Measurements from ENCODE around the gene PMM1.
"Not testable (repeated sequence)": the region's sequence is repeated elsewhere in the genome, so short reads cannot be mapped to it uniquely, and the experiment has no call there.

Gene PMM1

GRCh38 chr22:41589391-41590241 lies at the start of gene PMM1:
Gene PMM1 (minus strand): TSS chr22:41589840. CDS start chr22:41589805, 35 bp downstream.
- H3K4me3 ChIP-seq (ENCODE audit: low read length), result peak within 1 kb of the TSS; percentile 98
- H3K4me1 ChIP-seq (ENCODE audit: control insufficient read depth, insufficient read depth, low read length), result peaks cover 16% of the 10 kb centered on the region
- H3K27me3 ChIP-seq (replicated peaks; ENCODE audit: control insufficient read depth, insufficient read depth, low read length), result no peaks in the 10 kb centered on the region
- H3K9ac ChIP-seq (ENCODE audit: low read length), result peak within 1 kb of the TSS; percentile 95
- peak; percentile 100 for DNase-seq (ENCODE audit: low read depth)
- H3K36me3 ChIP-seq (ENCODE audit: control insufficient read depth, insufficient read depth, low read length, severe bottlenecking), result peaks cover 6% of the 10 kb centered on the region
- no peaks in the 10 kb centered on the region for H3K9me3 ChIP-seq (ENCODE audit: control insufficient read depth, low read length)

DNA sequence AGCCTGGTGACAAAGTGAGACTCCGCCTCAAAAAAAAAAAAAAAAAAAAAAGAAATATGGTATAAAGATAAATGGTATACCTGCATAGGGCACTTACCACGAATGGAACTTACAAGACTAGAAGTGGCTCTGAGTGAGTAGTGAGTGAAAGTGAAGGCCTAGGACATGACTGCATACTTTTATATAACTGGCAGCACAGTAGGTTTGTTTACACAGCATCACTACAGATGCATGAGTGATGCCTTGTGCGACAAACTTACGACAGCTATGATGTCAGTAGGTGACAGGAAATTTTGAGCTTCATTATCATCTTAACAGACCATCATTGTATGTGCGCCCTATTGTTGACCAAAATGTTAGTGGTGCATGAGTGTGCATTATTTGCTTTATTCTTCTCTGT lies 49.1 kb upstream of the PMM1 start:
- Histone ChIP-seq H3K27me3 (replicated peaks; ENCODE audit: control insufficient read depth, insufficient read depth, low read length) (no peaks in the 10 kb centered on the region), H3K9ac (ENCODE audit: low read length) (no peak overlapping the region), H3K36me3 (ENCODE audit: control insufficient read depth, insufficient read depth, low read length, severe bottlenecking) (peaks cover 92% of the 10 kb centered on the region), H3K4me1 (ENCODE audit: control insufficient read depth, insufficient read depth, low read length) (peaks cover 10% of the 10 kb centered on the region), H3K9me3 (ENCODE audit: control insufficient read depth, low read length) (no peaks in the 10 kb centered on the region), H3K4me3 (ENCODE audit: low read length) (no peak overlapping the region)
- DNase-seq (ENCODE audit: low read depth), result no peak

DNA sequence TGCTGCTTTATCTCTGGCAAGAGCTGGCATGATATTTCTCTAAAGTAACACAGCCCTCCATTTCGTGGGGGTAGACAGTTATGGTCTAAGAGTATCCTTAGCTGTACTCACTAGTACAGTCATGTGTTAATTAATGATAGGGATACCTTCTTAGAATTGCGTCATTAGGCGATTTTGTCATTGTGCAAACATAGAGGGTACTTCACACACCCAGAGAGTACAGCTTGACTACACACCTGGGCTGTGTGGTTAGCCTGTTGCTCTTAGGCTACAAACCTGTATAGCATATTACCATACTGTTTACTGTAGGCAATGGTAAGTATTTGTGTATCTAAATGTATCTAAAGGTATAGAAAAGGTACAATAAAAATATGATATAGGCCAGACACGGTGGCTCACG lies 48.5 kb upstream of the PMM1 start:
- no peak for DNase-seq (ENCODE audit: low read depth)

GRCh38 chr22:41637623-41638022 lies 48.0 kb upstream of the PMM1 start:
- not testable (repeated sequence) for H3K27me3 ChIP-seq (replicated peaks; ENCODE audit: control insufficient read depth, insufficient read depth, low read length); H3K9ac ChIP-seq (ENCODE audit: low read length); DNase-seq (ENCODE audit: low read depth); H3K9me3 ChIP-seq (ENCODE audit: control insufficient read depth, low read length); H3K4me1 ChIP-seq (ENCODE audit: control insufficient read depth, insufficient read depth, low read length); H3K4me3 ChIP-seq (ENCODE audit: low read length)
- H3K36me3 ChIP-seq (ENCODE audit: control insufficient read depth, insufficient read depth, low read length, severe bottlenecking), result peaks cover 91% of the 10 kb centered on the region

More for the DNA sequence above, 48.5 kb upstream of the PMM1 start:
- peaks cover 93% of the 10 kb centered on the region for H3K36me3 ChIP-seq (ENCODE audit: control insufficient read depth, insufficient read depth, low read length, severe bottlenecking)
- no peak overlapping the region for H3K9ac ChIP-seq (ENCODE audit: low read length)
- no peaks in the 10 kb centered on the region for H3K9me3 ChIP-seq (ENCODE audit: control insufficient read depth, low read length)
- no peaks in the 10 kb centered on the region for H3K27me3 ChIP-seq (replicated peaks; ENCODE audit: control insufficient read depth, insufficient read depth, low read length)
- H3K4me3 ChIP-seq (ENCODE audit: low read length), result no peak overlapping the region
- peaks cover 10% of the 10 kb centered on the region for H3K4me1 ChIP-seq (ENCODE audit: control insufficient read depth, insufficient read depth, low read length)

DNA sequence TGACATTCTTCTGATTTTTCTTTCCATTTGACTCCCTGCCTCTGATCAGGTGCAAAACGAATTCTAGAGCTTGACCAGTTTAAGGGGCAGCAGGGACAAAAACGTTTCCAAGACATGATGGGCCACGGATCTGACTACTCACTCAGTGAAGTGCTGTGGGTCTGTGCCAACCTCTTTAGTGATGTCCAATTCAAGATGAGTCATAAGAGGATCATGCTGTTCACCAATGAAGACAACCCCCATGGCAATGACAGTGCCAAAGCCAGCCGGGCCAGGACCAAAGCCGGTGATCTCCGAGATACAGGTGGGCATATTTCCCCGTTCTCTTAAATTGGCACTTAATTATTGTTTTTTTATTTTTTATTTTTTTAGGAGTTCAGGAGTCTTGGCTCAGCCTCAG lies 46.8 kb upstream of the PMM1 start:
- H3K27me3 ChIP-seq (replicated peaks; ENCODE audit: control insufficient read depth, insufficient read depth, low read length), result no peaks in the 10 kb centered on the region
- peaks cover 88% of the 10 kb centered on the region for H3K36me3 ChIP-seq (ENCODE audit: control insufficient read depth, insufficient read depth, low read length, severe bottlenecking)
- DNase-seq (ENCODE audit: low read depth), result peak; percentile 39
- peaks cover 10% of the 10 kb centered on the region for H3K4me1 ChIP-seq (ENCODE audit: control insufficient read depth, insufficient read depth, low read length)
- H3K9me3 ChIP-seq (ENCODE audit: control insufficient read depth, low read length), result no peaks in the 10 kb centered on the region
- no peak overlapping the region for H3K9ac ChIP-seq (ENCODE audit: low read length)
- H3K4me3 ChIP-seq (ENCODE audit: low read length), result no peak overlapping the region

DNA sequence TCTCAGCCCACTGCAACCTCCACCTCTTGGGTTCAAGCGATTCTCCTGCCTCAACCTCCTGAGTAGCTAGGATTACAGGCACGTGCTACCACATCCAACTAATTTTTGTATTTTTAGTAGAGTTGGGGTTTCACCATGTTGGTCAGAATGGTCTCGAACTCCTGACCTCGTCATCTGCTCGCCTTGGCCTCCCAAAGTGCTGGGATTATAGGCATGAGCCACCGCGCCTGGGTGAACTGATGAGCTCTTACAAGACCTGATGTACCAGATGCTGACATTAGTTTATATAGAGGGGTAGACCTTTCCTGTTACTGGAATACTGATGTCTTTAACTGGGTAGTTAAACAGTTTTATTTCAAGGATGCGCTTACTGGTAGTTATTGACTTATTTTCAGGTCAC lies 45.0 kb upstream of the PMM1 start:
- H3K4me1 ChIP-seq (ENCODE audit: control insufficient read depth, insufficient read depth, low read length); H3K9ac ChIP-seq (ENCODE audit: low read length); H3K9me3 ChIP-seq (ENCODE audit: control insufficient read depth, low read length); H3K4me3 ChIP-seq (ENCODE audit: low read length); DNase-seq (ENCODE audit: low read depth); H3K27me3 ChIP-seq (replicated peaks; ENCODE audit: control insufficient read depth, insufficient read depth, low read length): not testable (repeated sequence)
- peaks cover 76% of the 10 kb centered on the region for H3K36me3 ChIP-seq (ENCODE audit: control insufficient read depth, insufficient read depth, low read length, severe bottlenecking)

- not testable (repeated sequence) for H3K27me3 ChIP-seq (replicated peaks; ENCODE audit: control insufficient read depth, insufficient read depth, low read length); H3K9ac ChIP-seq (ENCODE audit: low read length); DNase-seq (ENCODE audit: low read depth); H3K4me1 ChIP-seq (ENCODE audit: control insufficient read depth, insufficient read depth, low read length); H3K9me3 ChIP-seq (ENCODE audit: control insufficient read depth, low read length); H3K4me3 ChIP-seq (ENCODE audit: low read length)
- peaks cover 76% of the 10 kb centered on the region for H3K36me3 ChIP-seq (ENCODE audit: control insufficient read depth, insufficient read depth, low read length, severe bottlenecking)
These were observed 42.0 kb upstream of the PMM1 start for GRCh38 chr22:41631615-41632014.

DNA sequence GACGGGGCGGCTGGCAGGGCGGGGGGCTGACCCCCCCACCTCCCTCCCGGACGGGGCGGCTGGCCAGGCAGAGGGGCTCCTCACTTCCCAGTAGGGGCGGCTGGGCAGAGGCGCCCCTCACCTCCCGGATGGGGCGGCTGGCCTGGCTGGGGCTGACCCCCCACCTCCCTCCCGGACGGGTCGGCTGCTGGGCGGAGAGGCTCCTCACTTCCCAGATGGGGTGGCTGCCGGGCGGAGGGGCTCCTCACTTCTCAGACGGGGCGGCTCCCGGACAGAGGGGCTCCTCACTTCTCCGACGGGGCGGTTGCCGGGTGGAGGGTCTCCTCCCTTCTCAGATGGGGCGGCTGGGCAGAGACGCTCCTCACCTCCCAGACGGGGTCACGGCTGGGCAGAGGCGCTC lies 41.5 kb upstream of the PMM1 start:
- not testable (repeated sequence) for H3K9me3 ChIP-seq (ENCODE audit: control insufficient read depth, low read length); DNase-seq (ENCODE audit: low read depth); H3K9ac ChIP-seq (ENCODE audit: low read length); H3K4me1 ChIP-seq (ENCODE audit: control insufficient read depth, insufficient read depth, low read length); H3K4me3 ChIP-seq (ENCODE audit: low read length); H3K27me3 ChIP-seq (replicated peaks; ENCODE audit: control insufficient read depth, insufficient read depth, low read length)
- H3K36me3 ChIP-seq (ENCODE audit: control insufficient read depth, insufficient read depth, low read length, severe bottlenecking), result peaks cover 74% of the 10 kb centered on the region

DNA sequence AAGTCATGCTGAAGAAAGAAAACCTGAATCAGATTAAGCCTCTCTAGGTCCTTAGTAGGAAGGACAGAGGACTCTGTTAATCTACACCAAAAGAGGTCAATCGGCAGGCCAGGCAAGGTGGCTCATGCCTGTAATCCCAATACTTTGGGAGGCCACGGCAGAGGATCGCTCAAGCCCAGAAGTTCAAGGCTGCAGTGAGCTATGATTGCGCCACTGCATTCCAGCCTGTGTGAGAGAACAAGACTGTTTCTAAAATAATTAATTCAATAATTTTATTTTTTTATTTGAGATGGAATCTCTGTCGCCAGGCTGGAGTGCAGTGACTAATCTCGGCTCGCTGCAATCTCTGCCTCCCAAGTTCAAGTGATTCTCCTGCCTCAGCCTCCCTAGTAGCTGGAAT lies 35.9 kb upstream of the PMM1 start:
- Histone ChIP-seq H3K9me3 (ENCODE audit: control insufficient read depth, low read length) (no peaks in the 10 kb centered on the region), H3K4me1 (ENCODE audit: control insufficient read depth, insufficient read depth, low read length) (peaks cover 7% of the 10 kb centered on the region), H3K9ac (ENCODE audit: low read length) (no peak overlapping the region), H3K27me3 (replicated peaks; ENCODE audit: control insufficient read depth, insufficient read depth, low read length) (no peaks in the 10 kb centered on the region), H3K36me3 (ENCODE audit: control insufficient read depth, insufficient read depth, low read length, severe bottlenecking) (peaks cover 58% of the 10 kb centered on the region), H3K4me3 (ENCODE audit: low read length) (no peak overlapping the region)
- no peak for DNase-seq (ENCODE audit: low read depth)

GRCh38 chr22:41621911-41622179 lies 32.2 kb upstream of the PMM1 start:
- Histone ChIP-seq H3K27me3 (replicated peaks; ENCODE audit: control insufficient read depth, insufficient read depth, low read length) (no peaks in the 10 kb centered on the region), H3K4me1 (ENCODE audit: control insufficient read depth, insufficient read depth, low read length) (peaks cover 33% of the 10 kb centered on the region), H3K9me3 (ENCODE audit: control insufficient read depth, low read length) (no peaks in the 10 kb centered on the region), H3K4me3 (ENCODE audit: low read length) (peak overlapping the region; percentile 98), H3K9ac (ENCODE audit: low read length) (peak overlapping the region; percentile 97), H3K36me3 (ENCODE audit: control insufficient read depth, insufficient read depth, low read length, severe bottlenecking) (peaks cover 26% of the 10 kb centered on the region)
- DNase-seq (ENCODE audit: low read depth), result no peak

DNA sequence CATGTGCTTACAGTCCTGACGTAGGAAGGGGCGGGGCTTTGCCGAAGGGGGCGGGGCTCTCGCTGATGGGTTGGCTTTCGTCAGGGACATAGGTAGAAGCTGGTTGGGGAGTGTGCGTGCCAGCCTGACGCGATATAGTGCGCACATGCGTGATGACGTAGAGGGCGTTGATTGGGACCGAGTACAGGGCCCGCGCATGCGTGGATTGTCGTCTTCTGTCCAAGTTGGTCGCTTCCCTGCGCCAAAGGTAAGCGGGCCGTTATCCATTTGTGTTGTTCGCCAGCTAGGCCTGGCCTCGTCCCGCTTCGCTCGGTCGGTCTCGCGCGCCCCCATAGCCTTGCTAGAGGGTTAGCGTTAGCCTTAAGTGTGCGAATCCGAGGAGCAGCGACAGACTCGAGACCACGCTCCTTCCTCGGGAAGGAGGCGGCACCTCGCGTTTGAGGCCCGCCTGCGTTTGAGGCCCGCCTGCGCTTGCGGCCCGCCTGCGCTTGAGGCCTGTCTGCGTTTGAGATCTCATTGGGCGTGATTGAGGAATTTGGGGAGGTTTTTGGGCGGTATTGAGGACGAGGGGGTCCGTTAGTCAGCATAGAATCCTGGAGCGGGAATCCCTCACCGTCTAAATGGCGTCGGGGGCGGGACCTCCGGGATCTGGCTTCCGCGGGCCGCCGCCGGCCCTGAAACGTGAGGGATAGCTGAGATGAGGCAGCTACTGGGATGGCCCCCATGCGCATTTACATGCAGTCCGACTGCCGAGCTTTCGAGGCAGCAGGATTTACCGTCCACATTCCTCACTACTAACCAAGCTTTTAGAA lies 31.7 kb upstream of the PMM1 start, which contains the start of gene XRCC6:
Gene XRCC6, plus strand, starts transcription at position 197 of the 812 bp plus-strand sequence. CDS start 710 bp downstream, outside the sequence.
- Histone ChIP-seq H3K9me3 (ENCODE audit: control insufficient read depth, low read length) (no peaks in the 10 kb centered on the region), H3K4me3 (ENCODE audit: low read length) (peak within 1 kb of the TSS; percentile 98), H3K9ac (ENCODE audit: low read length) (peak within 1 kb of the TSS; percentile 97), H3K4me1 (ENCODE audit: control insufficient read depth, insufficient read depth, low read length) (peaks cover 36% of the 10 kb centered on the region), H3K36me3 (ENCODE audit: control insufficient read depth, insufficient read depth, low read length, severe bottlenecking) (peaks cover 25% of the 10 kb centered on the region), H3K27me3 (replicated peaks; ENCODE audit: control insufficient read depth, insufficient read depth, low read length) (no peaks in the 10 kb centered on the region)
- DNase-seq (ENCODE audit: low read depth), result peak; percentile 100

All from adipocyte (in vitro differentiated cells).